Heart right ventricle (tissue), 16 donors: Measurements from ENCODE around the gene ROS1. TPM values are rescaled to one million over a fixed set of nuclear protein-coding genes. Genes with fewer than 3 reads are reported as not detected.

Experiments used
- ATAC-seq, 8 donors: fragments of 200-7000 bp; cut with Tn5 transposase; one replicate each; pipeline ENCODE4 v1.9.1; 2020; ENCODE audit warnings: mild to moderate bottlenecking in 8 of 8, moderate library complexity in 8 of 8, moderate number of reproducible peaks in 1 of 8
- DNase-seq, 2 donors: peaks; one replicate each; pipeline ENCODE4 v3.0.0-alpha.2; 2020
- H3K27ac ChIP-seq, 10 donors: fragments of 200-600 bp; sonication (generic) in 2 of 10; one replicate each; pipeline versions ENCODE4 v1.5.0 to v1.8.0; 2020 to 2022; ENCODE audit warnings: mild to moderate bottlenecking in 3 of 10
- H3K27me3 ChIP-seq, 7 donors: fragments of 200-600 bp; one replicate each; pipeline ENCODE4 v1.8.0; 2021 to 2022; ENCODE audit warnings: mild to moderate bottlenecking in 2 of 7
- H3K36me3 ChIP-seq, 9 donors: fragments of 200-600 bp; sonication (generic) in 1 of 9; one replicate each; pipeline versions ENCODE4 v1.5.0 to v1.8.0; 2020 to 2022; ENCODE audit warnings: mild to moderate bottlenecking in 2 of 9
- H3K4me1 ChIP-seq, 9 donors: fragments of 200-600 bp; sonication (generic) in 1 of 9; one replicate each; pipeline versions ENCODE4 v1.5.0 to v1.8.0; 2020 to 2022; ENCODE audit warnings: mild to moderate bottlenecking in 4 of 9
- H3K4me3 ChIP-seq, 10 donors: fragments of 200-600 bp; sonication (generic) in 2 of 10; one replicate each; pipeline versions ENCODE4 v1.5.0 to v1.8.0; 2020 to 2022; ENCODE audit warnings: mild to moderate bottlenecking in 7 of 10, moderate library complexity in 2 of 10
- H3K9me3 ChIP-seq, 11 donors: fragments of 200-600 bp in 10 of 11; sonication (generic) in 2 of 11; one replicate each; pipeline versions ENCODE4 v1.5.0 to v1.8.0; 2013 to 2022; ENCODE audit warnings: mild to moderate bottlenecking in 2 of 11, control low read depth in 1 of 11, moderate library complexity in 1 of 11
- CTCF ChIP-seq, 9 donors: fragments of 200-600 bp; sonication (generic) in 2 of 9; IDR thresholded peaks; one replicate each; pipeline versions ENCODE4 v1.5.0 to v1.8.0; 2021 to 2022; ENCODE audit warnings: antibody characterized with exemption in 9 of 9, mild to moderate bottlenecking in 5 of 9, moderate library complexity in 1 of 9
- WGBS, 2 donors: extraction: QIAGEN DNeasy Blood & Tissue Kit; methylation state at CpG; one replicate each; pipeline ENCODE4 v1.1.7; 2013; ENCODE audit warnings: inconsistent platforms in 1 of 2; 5-methylcytosine and 5-hydroxymethylcytosine counted together
- intact Hi-C, 10 donors: fragments of 100-400 bp; cut with DNase I; formaldehyde crosslinking; loops; one replicate each; pipeline versions ENCODE4 v1.11.1 to v1.14.2; 2022
- polyA plus RNA-seq, 2 donors: library from polyadenylated mRNA; stranded (reverse); fragments of 200-250 nt; gene quantifications; one replicate each; pipeline ENCODE4 v1.2.3, GENCODE V29; 2013
- total RNA-seq, 10 donors: library from RNA; stranded (reverse); fragmentation: NEBNext Ultra II Directional in 3 of 10; extraction: Animal tissue kit (Norgen Biotek cat#: 25700) in 3 of 10; gene quantifications; one replicate each; pipeline versions ENCODE4 v1.2.1 to v1.2.4, GENCODE V29; 2021 to 2023
- donor health status: Arrhythmogenic right ventricular cardiomyopathy.
- donor health status: ischemic (EF 13 %, LVEDD 7.1; RV severe dilation, severe dysfunction).
- donor health status: healthy with polysubstance abuse.
- donor health status: DM: no; HTN: yes; CAD: no.
- donor health status: DM: no; HTN: no; CAD: no.
- donor health status: ischemic (EF 25% LVEDD 6.9; RV normal size, moderate dysfunction).
- donor health status: ischemic (EF 25% LVEDD 5.7; RV mildly dilated, moderate dysfunction).
- donor health status: healthy.
- donor health status: DM: yes; HTN: yes; CAD: no.
- donor health status: Ischemic cardiomyopathy.
- donor health status: ischemic (EF 35%, LVEDD 5.7; RV mildly dilated, moderate dysfunction).
- donor health status: nonischemic (EF 11% LVEDD 7.7; RV severe dilation, severe dysfunction).
- donor health status: DM: yes; HTN: yes; CAD: no.
- donor health status: PGD.
- donor health status: ischemic (EF 29% LVEDD 5.4; RV normal size, mild dysfunction).
- donor health status: nonischemic (EF 23%, LVEDD 6.1; RV moderate dilation, normal function).

Gene ROS1
- total and polyA plus RNA-seq, 12 donors, result 0.02 to 0.13 (median 0.08) TPM; not detected in 4

GRCh38 chr6:117393045-117393444, 32.7 kb downstream of the ROS1 start:
- TF ChIP-seq CTCF (IDR thresholded peaks at IDR 0.05), result no peak
- H3K9me3 ChIP-seq, result no peaks in the 10 kb centered on the region
- peaks cover 0 to 9% (median 0%) of the 10 kb centered on the region in 9 donors for H3K4me1 ChIP-seq
- intact Hi-C loops, result no loop called here
- ATAC-seq (no peak), DNase-seq (no peak)
- WGBS, 2 donors, result 79 to 86% methylated on average over 2 of the region's 2 CpGs
- H3K4me3 ChIP-seq, result no peak overlapping the region
- H3K27ac ChIP-seq, result no peak overlapping the region
- H3K27me3 ChIP-seq, result no peaks in the 10 kb centered on the region
- H3K36me3 ChIP-seq, result no peaks in the 10 kb centered on the region

DNA sequence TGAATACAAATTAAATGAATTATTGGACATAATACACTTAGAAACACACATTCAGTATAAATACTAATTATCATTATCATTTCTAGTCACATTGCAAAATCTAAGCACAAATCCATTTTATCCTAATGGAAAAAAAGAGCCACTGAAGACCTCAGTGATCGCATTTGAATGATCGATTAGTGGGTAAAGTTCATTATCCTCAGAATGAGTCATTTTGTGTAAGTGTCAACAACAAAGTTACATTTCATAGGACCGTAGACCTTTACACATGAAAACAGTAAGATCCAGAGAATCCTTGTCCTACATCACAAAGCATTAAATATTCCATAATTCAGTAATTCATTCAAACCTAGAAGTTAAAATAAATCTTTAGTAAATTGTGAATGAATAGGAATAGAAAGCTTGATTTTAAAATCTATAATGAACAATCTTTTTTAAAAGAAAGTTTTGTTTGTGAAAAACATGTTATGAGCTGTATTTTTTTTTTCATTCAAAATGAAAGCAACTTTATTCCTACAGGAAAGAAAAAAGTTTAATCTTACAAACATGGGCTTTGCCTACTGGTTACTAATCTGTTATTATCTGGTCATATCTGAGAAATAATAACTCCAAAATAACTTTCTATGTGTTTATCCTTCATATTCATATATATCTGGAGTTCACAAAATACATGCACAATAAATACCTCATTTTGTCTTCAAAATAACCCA, 33.7 kb downstream of the ROS1 start:
- no peak for TF ChIP-seq CTCF (IDR thresholded peaks at IDR 0.05)
- H3K4me1 ChIP-seq, result peaks cover 0 to 9% (median 0%) of the 10 kb centered on the region in 9 donors
- H3K36me3 ChIP-seq, result no peaks in the 10 kb centered on the region
- ATAC-seq (no peak), DNase-seq (no peak)
- no peaks in the 10 kb centered on the region for H3K9me3 ChIP-seq
- no peak overlapping the region for H3K4me3 ChIP-seq
- intact Hi-C loops, result no loop called here
- H3K27ac ChIP-seq, result no peak overlapping the region
- 62 to 93% methylated on average over 3 of the region's 3 CpGs for WGBS, 2 donors
- no peaks in the 10 kb centered on the region for H3K27me3 ChIP-seq

DNA sequence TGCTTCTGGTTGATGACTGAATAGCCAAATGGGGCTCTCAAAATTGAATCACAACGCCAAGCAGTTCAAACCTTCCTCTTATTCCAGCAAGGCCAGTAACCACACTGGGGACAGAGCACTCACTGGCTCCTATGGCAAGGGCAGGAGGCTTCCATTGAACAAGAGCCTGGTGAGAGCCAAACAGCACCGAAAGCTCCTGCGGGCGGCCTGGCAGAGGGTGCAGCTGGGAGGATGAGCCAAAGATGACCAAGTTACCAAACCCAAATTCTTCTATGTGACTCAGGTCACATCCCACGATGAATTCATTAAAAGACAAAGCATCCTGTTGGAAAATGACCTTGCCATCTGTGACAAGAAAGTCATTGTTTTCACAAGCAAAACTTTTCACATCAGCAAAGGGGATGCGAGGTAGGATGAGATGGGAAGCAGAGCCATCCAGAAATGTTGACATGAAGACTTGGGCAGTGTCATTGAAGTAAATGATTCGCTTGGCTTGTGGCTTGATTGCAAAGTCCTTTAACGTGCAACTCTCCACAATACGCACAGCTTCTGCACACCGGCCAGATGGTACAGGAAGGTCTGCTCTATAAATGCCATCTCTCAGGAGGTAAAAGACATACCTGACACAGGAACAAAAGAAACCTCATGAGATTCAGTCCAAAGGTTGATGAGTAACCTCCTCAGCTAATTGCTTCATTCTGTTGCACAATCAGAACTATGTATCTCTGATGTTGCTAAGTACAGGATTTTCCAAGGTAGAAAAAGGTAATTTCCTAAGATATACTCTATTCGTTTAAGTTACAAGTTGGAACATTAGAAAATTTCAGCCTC, 36.3 kb downstream of the ROS1 start:
- DNase-seq (no peak), ATAC-seq (no peak)
- no peak overlapping the region for H3K4me3 ChIP-seq
- H3K27me3 ChIP-seq, result no peaks in the 10 kb centered on the region
- no peaks in the 10 kb centered on the region for H3K36me3 ChIP-seq
- WGBS, 2 donors, result 81 to 87% methylated on average over 11 of the region's 11 CpGs
- intact Hi-C loops, result no loop called here
- no peak for TF ChIP-seq CTCF (IDR thresholded peaks at IDR 0.05)
- no peaks in the 10 kb centered on the region for H3K9me3 ChIP-seq
- no peaks in the 10 kb centered on the region for H3K4me1 ChIP-seq
- H3K27ac ChIP-seq, result no peak overlapping the region

DNA sequence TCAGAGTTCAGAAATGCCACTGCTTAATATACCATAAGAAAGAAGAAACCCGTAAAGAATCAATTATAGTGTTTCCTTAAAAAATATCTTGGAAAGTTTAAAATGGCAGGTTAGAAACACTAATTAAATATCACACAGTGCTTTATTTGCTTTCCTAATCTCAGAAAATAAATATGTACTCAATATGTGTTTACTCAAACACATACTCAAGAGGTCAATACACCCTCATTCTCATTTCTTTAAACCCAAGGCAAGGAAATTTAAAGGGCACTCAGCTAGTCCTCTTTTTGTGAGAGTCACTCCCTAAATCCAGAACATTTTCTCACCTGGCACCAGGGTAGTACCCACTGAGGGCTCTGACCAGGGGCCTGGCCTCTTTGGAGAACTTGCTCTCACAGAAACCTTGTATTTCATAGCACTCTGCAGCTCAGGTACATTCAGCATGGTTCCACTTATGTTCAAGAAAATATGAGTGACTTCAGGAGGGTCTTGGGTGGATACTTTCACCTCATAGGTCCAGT, 38.2 kb downstream of the ROS1 start:
- TF ChIP-seq CTCF (IDR thresholded peaks at IDR 0.05), result no peak
- H3K27ac ChIP-seq, result no peak overlapping the region
- WGBS, 2 donors, result 89 to 94% methylated on average over 1 of the region's 1 CpG
- DNase-seq (no peak), ATAC-seq (no peak)
- no peak overlapping the region for H3K4me3 ChIP-seq
- no peaks in the 10 kb centered on the region for H3K27me3 ChIP-seq
- H3K9me3 ChIP-seq, result no peaks in the 10 kb centered on the region
- intact Hi-C loops, result no loop called here
- H3K36me3 ChIP-seq, result no peaks in the 10 kb centered on the region
- H3K4me1 ChIP-seq, result no peaks in the 10 kb centered on the region
